SU-DHL-6 (cell line): Measurements from ENCODE around the gene TAF8.

Experiments
- EZH2phosphoT487 ChIP-seq: fragments of 200-600 bp; sonication (generic), shearing (Covaris generic); conservative IDR thresholded peaks from 2 replicates; pipeline ENCODE4 v1.6.1; 2018; ENCODE audit warnings: mild to moderate bottlenecking, antibody characterized with exemption, low read length, moderate library complexity, mixed read lengths
- TF ChIP-seq, protein P1 (sequence below): fragments of 200-600 bp; sonication (generic); IDR thresholded peaks from one replicate; pipeline ENCODE4 v1.5.1; 2017; ENCODE audit warnings: antibody characterized with exemption, mild to moderate bottlenecking, low read length, moderate library complexity; ENCODE audit not compliant: insufficient read depth, poor library complexity, severe bottlenecking

DNA sequence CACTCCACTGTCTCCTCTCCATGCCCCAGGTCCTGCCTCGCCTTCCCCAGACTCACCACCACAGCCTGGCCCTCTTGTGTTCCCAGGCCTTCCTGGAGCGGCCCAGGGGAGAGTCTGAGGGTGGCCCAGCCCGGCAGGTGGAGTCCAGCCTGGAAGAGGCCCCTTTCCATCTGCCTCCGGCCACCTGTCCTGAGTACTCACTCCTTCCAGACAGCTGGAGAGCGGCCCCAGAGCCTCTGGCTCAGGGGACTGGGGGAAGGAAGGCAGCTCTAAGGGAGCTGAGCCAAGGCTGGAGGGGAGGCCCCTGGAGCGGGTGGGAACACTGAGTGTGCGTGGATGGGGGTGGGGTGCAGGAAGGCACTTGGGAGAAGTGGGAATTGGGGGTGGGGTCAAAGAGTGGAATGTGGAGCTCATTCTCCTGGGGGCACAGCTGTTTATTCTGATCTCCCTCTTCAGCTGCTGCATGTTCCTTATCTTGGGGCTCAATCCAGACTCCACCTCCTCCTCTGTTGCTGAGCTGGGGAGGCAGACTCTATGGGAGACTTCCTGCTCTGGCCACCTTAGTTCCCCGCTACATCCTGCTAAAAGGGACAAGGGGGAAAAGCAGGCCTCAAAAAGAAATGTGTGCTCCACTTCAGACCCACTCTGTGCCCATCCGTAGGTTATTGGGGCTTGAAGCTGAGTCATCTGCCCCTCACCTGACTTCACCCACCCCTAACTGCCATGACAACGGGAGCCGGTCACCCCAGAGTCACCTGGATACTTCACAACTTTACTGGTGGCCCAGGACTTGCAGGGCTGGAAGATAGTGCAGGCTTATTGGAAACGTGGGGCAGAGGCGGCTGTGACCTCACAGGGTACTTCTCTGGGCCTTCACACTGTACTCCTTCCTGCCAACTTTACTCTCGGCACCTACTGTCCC lies 19.5 kb upstream of the TAF8 start:
- TF ChIP-seq, protein P1, sequence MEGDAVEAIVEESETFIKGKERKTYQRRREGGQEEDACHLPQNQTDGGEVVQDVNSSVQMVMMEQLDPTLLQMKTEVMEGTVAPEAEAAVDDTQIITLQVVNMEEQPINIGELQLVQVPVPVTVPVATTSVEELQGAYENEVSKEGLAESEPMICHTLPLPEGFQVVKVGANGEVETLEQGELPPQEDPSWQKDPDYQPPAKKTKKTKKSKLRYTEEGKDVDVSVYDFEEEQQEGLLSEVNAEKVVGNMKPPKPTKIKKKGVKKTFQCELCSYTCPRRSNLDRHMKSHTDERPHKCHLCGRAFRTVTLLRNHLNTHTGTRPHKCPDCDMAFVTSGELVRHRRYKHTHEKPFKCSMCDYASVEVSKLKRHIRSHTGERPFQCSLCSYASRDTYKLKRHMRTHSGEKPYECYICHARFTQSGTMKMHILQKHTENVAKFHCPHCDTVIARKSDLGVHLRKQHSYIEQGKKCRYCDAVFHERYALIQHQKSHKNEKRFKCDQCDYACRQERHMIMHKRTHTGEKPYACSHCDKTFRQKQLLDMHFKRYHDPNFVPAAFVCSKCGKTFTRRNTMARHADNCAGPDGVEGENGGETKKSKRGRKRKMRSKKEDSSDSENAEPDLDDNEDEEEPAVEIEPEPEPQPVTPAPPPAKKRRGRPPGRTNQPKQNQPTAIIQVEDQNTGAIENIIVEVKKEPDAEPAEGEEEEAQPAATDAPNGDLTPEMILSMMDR = no peak
- no peak for TF ChIP-seq EZH2phosphoT487
